Measurements from ENCODE around the gene SGPP2. TPM values are rescaled to one million over a fixed set of nuclear protein-coding genes. Genes with fewer than 3 reads are reported as not detected.

The SGPP2 gene
- total RNA-seq, 2 experiments from 2014 or later: not detected

- no peak for TF ChIP-seq CTCF (conservative IDR thresholded peaks at IDR 0.05; ENCODE audit: low read length)
- no TSS peak for BruUV-seq (replicated peaks)
- DNase-seq (ENCODE audit: low spot score): no peak
- no peaks in the 10 kb centered on the region for H3K9me3 ChIP-seq (ENCODE audit: low read length)
- H3K27ac ChIP-seq (ENCODE audit: low read depth, low read length, poor library complexity, severe bottlenecking): no peak overlapping the region
- POLR2A ChIA-PET: no interaction called here
- H3K4me2 ChIP-seq (ENCODE audit: low read length): no peak overlapping the region
- intact Hi-C loops (cut with micrococcal nuclease; ENCODE audit: unreplicated experiment): loop anchor here (5.0 kb wide), 2 partner anchors 246 to 506 kb away; no protein-coding TSS in a partner anchor
- H3K4me1 ChIP-seq (ENCODE audit: insufficient read depth, low read length, poor library complexity, severe bottlenecking): no peaks in the 10 kb centered on the region
- no peaks in the 10 kb centered on the region for H3K79me2 ChIP-seq (ENCODE audit: insufficient read depth, low read depth, low read length)
- H3K9me2 ChIP-seq (ENCODE audit: insufficient read depth, low read length): no peaks in the 10 kb centered on the region
- CTCF ChIA-PET (ENCODE audit: unreplicated experiment): no interaction called here
- H4K20me1 ChIP-seq (ENCODE audit: insufficient read depth, low read length): no peaks in the 10 kb centered on the region
- peaks cover 34% of the 10 kb centered on the region for H3K36me3 ChIP-seq (ENCODE audit: insufficient read depth, low read length)
- no peak overlapping the region for H2AFZ ChIP-seq (ENCODE audit: low read length)
- H3K4me3 ChIP-seq (ENCODE audit: low read depth, low read length, poor library complexity, severe bottlenecking): no peak overlapping the region
These were observed 138.9 kb downstream of the SGPP2 start for GRCh38 chr2:222563106-222563718.

GRCh38 chr2:222563936-222564335 is 139.6 kb downstream of the SGPP2 start:
- H3K4me1 ChIP-seq (ENCODE audit: insufficient read depth, low read length, poor library complexity, severe bottlenecking): no peaks in the 10 kb centered on the region
- ChIA-PET POLR2A (no interaction called here), CTCF (ENCODE audit: unreplicated experiment) (no interaction called here)
- H3K4me3 ChIP-seq (ENCODE audit: low read depth, low read length, poor library complexity, severe bottlenecking): no peak overlapping the region
- no peaks in the 10 kb centered on the region for H3K79me2 ChIP-seq (ENCODE audit: insufficient read depth, low read depth, low read length)
- no peaks in the 10 kb centered on the region for H3K9me3 ChIP-seq (ENCODE audit: low read length)
- H3K4me2 ChIP-seq (ENCODE audit: low read length): no peak overlapping the region
- intact Hi-C loops (cut with micrococcal nuclease; ENCODE audit: unreplicated experiment): loop anchor here (5.0 kb wide), 2 partner anchors 247 to 507 kb away; no protein-coding TSS in a partner anchor
- H4K20me1 ChIP-seq (ENCODE audit: insufficient read depth, low read length): no peaks in the 10 kb centered on the region
- DNase-seq (ENCODE audit: low spot score): no peak
- no peaks in the 10 kb centered on the region for H3K9me2 ChIP-seq (ENCODE audit: insufficient read depth, low read length)
- H3K27ac ChIP-seq (ENCODE audit: low read depth, low read length, poor library complexity, severe bottlenecking): no peak overlapping the region
- peaks cover 40% of the 10 kb centered on the region for H3K36me3 ChIP-seq (ENCODE audit: insufficient read depth, low read length)
- BruUV-seq (replicated peaks): no TSS peak
- no peak for TF ChIP-seq EZH2phosphoT487 (IDR thresholded peaks at IDR 0.05; ENCODE audit: borderline replicate concordance, low read depth, low read length)
- TF ChIP-seq CTCF (conservative IDR thresholded peaks at IDR 0.05; ENCODE audit: low read length): no peak
- no peak overlapping the region for H2AFZ ChIP-seq (ENCODE audit: low read length)

GRCh38 chr2:222566229-222566628 is 141.9 kb downstream of the SGPP2 start:
- POLR2A ChIA-PET: interaction anchor here (0.6 kb wide), 1 partner anchor 96 kb away, joined by 5 read pairs; no protein-coding TSS in a partner anchor
- Histone ChIP-seq H3K4me3 (ENCODE audit: low read depth, low read length, poor library complexity, severe bottlenecking) (no peak overlapping the region), H3K27ac (ENCODE audit: low read depth, low read length, poor library complexity, severe bottlenecking) (no peak overlapping the region), H3K36me3 (ENCODE audit: insufficient read depth, low read length) (peaks cover 62% of the 10 kb centered on the region), H3K9me3 (ENCODE audit: low read length) (no peaks in the 10 kb centered on the region), H3K4me2 (ENCODE audit: low read length) (no peak overlapping the region), H2AFZ (ENCODE audit: low read length) (no peak overlapping the region), H3K79me2 (ENCODE audit: insufficient read depth, low read depth, low read length) (no peaks in the 10 kb centered on the region), H3K9me2 (ENCODE audit: insufficient read depth, low read length) (no peaks in the 10 kb centered on the region), H3K4me1 (ENCODE audit: insufficient read depth, low read length, poor library complexity, severe bottlenecking) (no peaks in the 10 kb centered on the region), H4K20me1 (ENCODE audit: insufficient read depth, low read length) (no peaks in the 10 kb centered on the region; the same call in 1 of the 2 replicates)
- intact Hi-C loops (cut with micrococcal nuclease; ENCODE audit: unreplicated experiment): no loop called here
- no peak for TF ChIP-seq CTCF (conservative IDR thresholded peaks at IDR 0.05; ENCODE audit: low read length)
- TF ChIP-seq EZH2phosphoT487 (IDR thresholded peaks at IDR 0.05; ENCODE audit: borderline replicate concordance, low read depth, low read length): no peak
- CTCF ChIA-PET (ENCODE audit: unreplicated experiment): no interaction called here
- no TSS peak for BruUV-seq (replicated peaks)
- no peak for DNase-seq (ENCODE audit: low spot score)
